Neural progenitor cell (in vitro differentiated cells): Measurements from ENCODE around the gene ARPC5L. TPM values are rescaled to one million over a fixed set of nuclear protein-coding genes. Genes with fewer than 3 reads are reported as not detected.

Source experiments
- DNase-seq: peaks from one replicate; pipeline ENCODE4 v3.0.0-alpha.2; 2016; ENCODE audit warnings: low spot score
- H2AFZ ChIP-seq: fragments of 200-600 bp; sonication (generic); replicated peaks from 2 replicates; pipeline ENCODE4 v1.6.1; 2016; ENCODE audit warnings: antibody characterized with exemption
- H3F3A ChIP-seq: fragments of 200-600 bp; sonication (generic); 2 replicates; pipeline ENCODE4 v1.6.1; 2016; ENCODE audit warnings: antibody characterized with exemption, low read depth
- H3K27ac ChIP-seq: fragments of 200-600 bp; sonication (generic); 2 replicates; pipeline ENCODE4 v1.5.1; 2016; ENCODE audit warnings: mild to moderate bottlenecking
- H3K27me3 ChIP-seq: fragments of 200-600 bp; sonication (generic); 2 replicates; pipeline ENCODE4 v1.6.1; 2016; ENCODE audit warnings: mild to moderate bottlenecking, moderate library complexity
- H3K36me3 ChIP-seq: fragments of 200-600 bp; sonication (generic); 2 replicates; pipeline ENCODE4 v1.5.1; 2016
- H3K4me1 ChIP-seq: fragments of 200-600 bp; sonication (generic); 2 replicates; pipeline ENCODE4 v1.6.1; 2016; ENCODE audit warnings: mixed run types
- H3K4me2 ChIP-seq: fragments of 200-600 bp; sonication (generic); 2 replicates; pipeline ENCODE4 v1.6.1; 2016
- H3K4me3 ChIP-seq: fragments of 200-600 bp; sonication (generic); 2 replicates; pipeline ENCODE4 v1.5.1; 2016
- H3K79me2 ChIP-seq: fragments of 200-600 bp; sonication (generic); 2 replicates; pipeline ENCODE4 v1.6.1; 2016; ENCODE audit warnings: low read depth
- H3K9ac ChIP-seq: fragments of 200-600 bp; sonication (generic); 2 replicates; pipeline ENCODE4 v1.6.1; 2016
- H3K9me3 ChIP-seq: fragments of 200-600 bp; sonication (generic); 2 replicates; pipeline ENCODE4 v1.5.1; 2016; ENCODE audit warnings: low read depth
- H4K20me1 ChIP-seq: fragments of 200-600 bp; sonication (generic); 2 replicates; pipeline ENCODE4 v1.6.1; 2016; ENCODE audit warnings: low read depth
- H3K27ac Mint-ChIP-seq: 3 replicates; pipeline ENCODE4 v1.8.0; 2021; ENCODE audit warnings: mixed read lengths
- H3K27me3 Mint-ChIP-seq: 2 replicates; pipeline ENCODE4 v1.8.0; 2022; ENCODE audit warnings: low read depth, mild to moderate bottlenecking, inconsistent platforms, moderate library complexity, mixed read lengths; ENCODE audit not compliant: insufficient read depth
- H3K36me3 Mint-ChIP-seq: 3 replicates; pipeline ENCODE4 v1.8.0; 2021; ENCODE audit warnings: mixed read lengths
- H3K4me1 Mint-ChIP-seq: 3 replicates; pipeline ENCODE4 v1.8.0; 2021; ENCODE audit warnings: mixed read lengths
- H3K4me3 Mint-ChIP-seq: 3 replicates; pipeline ENCODE4 v1.8.0; 2021; ENCODE audit warnings: mild to moderate bottlenecking, moderate library complexity, mixed read lengths
- H3K9me3 Mint-ChIP-seq: 3 replicates; pipeline ENCODE4 v1.8.0; 2020; ENCODE audit warnings: mixed read lengths
- CTCF ChIP-seq: fragments of 200-600 bp; sonication (generic); IDR thresholded peaks from 2 replicates; pipeline ENCODE4 v1.5.1; 2017; ENCODE audit warnings: antibody characterized with exemption, mild to moderate bottlenecking
- EZH2 ChIP-seq: fragments of 200-600 bp; sonication (generic); IDR thresholded peaks from 2 replicates; pipeline ENCODE4 v1.6.1; 2017; ENCODE audit warnings: antibody characterized with exemption, mild to moderate bottlenecking, moderate library complexity
- EZH2phosphoT487 ChIP-seq: fragments of 200-600 bp; sonication (generic); IDR thresholded peaks from 2 replicates; pipeline ENCODE4 v1.6.1; 2017; ENCODE audit warnings: antibody characterized with exemption
- total RNA-seq: library from RNA; depleted of rRNA; stranded (reverse); fragments of >200 nt; gene quantifications from 2 replicates; pipeline ENCODE4 v1.2.3, GENCODE V29; 2015; ENCODE audit warnings: low replicate concordance

The ARPC5L gene
- total RNA-seq, 1 donor from 2014 or later, result 24.0 TPM

- Mint-ChIP-seq H3K27me3 (peaks cover 4% of the 10 kb centered on the region), H3K4me1 (no peaks in the 10 kb centered on the region), H3K4me3 (no peak overlapping the region), H3K27ac (no peak overlapping the region), H3K9me3 (no peaks in the 10 kb centered on the region), H3K36me3 (peaks cover 28% of the 10 kb centered on the region)
- no peak overlapping the region for H2AFZ ChIP-seq
- no peaks in the 10 kb centered on the region for H3K27me3 ChIP-seq
- H3K4me1 ChIP-seq, result no peaks in the 10 kb centered on the region
- H3K4me2 ChIP-seq, result no peak overlapping the region
- H3F3A ChIP-seq, result no peaks in the 10 kb centered on the region
- no peaks in the 10 kb centered on the region for H3K9me3 ChIP-seq
- H3K9ac ChIP-seq, result no peak overlapping the region
- H3K79me2 ChIP-seq, result no peaks in the 10 kb centered on the region
- no peak for TF ChIP-seq EZH2phosphoT487
- TF ChIP-seq CTCF, result peak; percentile 47
- TF ChIP-seq EZH2, result no peak
- H3K36me3 ChIP-seq, result no peaks in the 10 kb centered on the region
- peak; percentile 55 for DNase-seq
- H3K27ac ChIP-seq, result no peak overlapping the region
- H3K4me3 ChIP-seq, result no peak overlapping the region
- H4K20me1 ChIP-seq, result no peaks in the 10 kb centered on the region
These were observed 32.8 kb downstream of the ARPC5L start for GRCh38 chr9:124894741-124895170.

GRCh38 chr9:124897570-124898460, 35.9 kb downstream of the ARPC5L start:
- no peaks in the 10 kb centered on the region for H3K27me3 ChIP-seq
- H3K27ac ChIP-seq, result no peak overlapping the region
- no peaks in the 10 kb centered on the region for H3K4me1 Mint-ChIP-seq
- no peak overlapping the region for H2AFZ ChIP-seq
- no peaks in the 10 kb centered on the region for H3K9me3 Mint-ChIP-seq
- no peak overlapping the region for H3K4me3 ChIP-seq
- H3K27me3 Mint-ChIP-seq, result peaks cover 4% of the 10 kb centered on the region
- no peaks in the 10 kb centered on the region for H3K36me3 ChIP-seq
- no peak overlapping the region for H3K27ac Mint-ChIP-seq
- no peak for TF ChIP-seq CTCF
- no peak overlapping the region for H3K4me2 ChIP-seq
- peaks cover 25% of the 10 kb centered on the region for H3K36me3 Mint-ChIP-seq
- no peaks in the 10 kb centered on the region for H3K79me2 ChIP-seq
- no peaks in the 10 kb centered on the region for H4K20me1 ChIP-seq
- no peaks in the 10 kb centered on the region for H3F3A ChIP-seq
- peak overlapping the region; percentile 1 for H3K9ac ChIP-seq
- no peaks in the 10 kb centered on the region for H3K9me3 ChIP-seq
- no peak overlapping the region for H3K4me3 Mint-ChIP-seq
- no peak for DNase-seq
- no peaks in the 10 kb centered on the region for H3K4me1 ChIP-seq

- H4K20me1 ChIP-seq, result no peaks in the 10 kb centered on the region
- Mint-ChIP-seq H3K4me3 (no peak overlapping the region), H3K27ac (no peak overlapping the region), H3K4me1 (no peaks in the 10 kb centered on the region), H3K36me3 (peaks cover 24% of the 10 kb centered on the region), H3K27me3 (peaks cover 4% of the 10 kb centered on the region), H3K9me3 (no peaks in the 10 kb centered on the region)
- no peaks in the 10 kb centered on the region for H3K9me3 ChIP-seq
- H3K4me2 ChIP-seq, result no peak overlapping the region
- no peak overlapping the region for H3K4me3 ChIP-seq
- no peaks in the 10 kb centered on the region for H3K36me3 ChIP-seq
- TF ChIP-seq EZH2phosphoT487, result no peak
- no peak for TF ChIP-seq EZH2
- no peaks in the 10 kb centered on the region for H3F3A ChIP-seq
- H2AFZ ChIP-seq, result no peak overlapping the region
- H3K9ac ChIP-seq, result no peak overlapping the region
- H3K4me1 ChIP-seq, result no peaks in the 10 kb centered on the region
- no peaks in the 10 kb centered on the region for H3K79me2 ChIP-seq
- no peak overlapping the region for H3K27ac ChIP-seq
- no peak for DNase-seq
- no peaks in the 10 kb centered on the region for H3K27me3 ChIP-seq
These were observed 37.9 kb downstream of the ARPC5L start for GRCh38 chr9:124899845-124900244.

GRCh38 chr9:124906966-124907365, 45.0 kb downstream of the ARPC5L start:
- H3K27me3 Mint-ChIP-seq, result no peaks in the 10 kb centered on the region
- H3K4me1 Mint-ChIP-seq, result no peaks in the 10 kb centered on the region
- no peaks in the 10 kb centered on the region for H3K9me3 Mint-ChIP-seq
- Histone ChIP-seq H3K79me2 (no peaks in the 10 kb centered on the region), H3K27me3 (no peaks in the 10 kb centered on the region), H3K9me3 (no peaks in the 10 kb centered on the region), H3K4me2 (no peak overlapping the region), H3K36me3 (no peaks in the 10 kb centered on the region), H3K9ac (no peak overlapping the region), H2AFZ (no peak overlapping the region), H3K4me1 (no peaks in the 10 kb centered on the region), H3F3A (no peaks in the 10 kb centered on the region), H3K4me3 (no peak overlapping the region), H3K27ac (no peak overlapping the region), H4K20me1 (no peaks in the 10 kb centered on the region)
- DNase-seq, result no peak
- H3K4me3 Mint-ChIP-seq, result no peak overlapping the region
- TF ChIP-seq EZH2 (no peak), EZH2phosphoT487 (no peak), CTCF (no peak)
- peaks cover 9% of the 10 kb centered on the region for H3K36me3 Mint-ChIP-seq
- no peak overlapping the region for H3K27ac Mint-ChIP-seq
